Gastroesophageal sphincter (tissue), 4 donors: Measurements from ENCODE around the gene HIRA. TPM values are rescaled to one million over a fixed set of nuclear protein-coding genes. Genes with fewer than 3 reads are reported as not detected.
"Not testable (repeated sequence)": the region's sequence is repeated elsewhere in the genome, so short reads cannot be mapped to it uniquely, and the experiment has no call there.

ENCODE experiments used
- ATAC-seq: fragments of 150-250 bp; one replicate; pipeline ENCODE4 v1.9.1; 2016; ENCODE audit warnings: mild to moderate bottlenecking, moderate library complexity
- H3K27ac ChIP-seq, 4 donors: fragments of 200-600 bp; sonication (generic) in 3 of 4; 1 replicate in 3 of 4; 2 replicates in 1 of 4; pipeline ENCODE4 v1.5.1; 2016 to 2019
- H3K27me3 ChIP-seq: fragments of 200-600 bp; sonication (generic); one replicate; pipeline ENCODE4 v1.5.1; 2019
- H3K36me3 ChIP-seq, 2 donors: fragments of 200-600 bp; sonication (generic); one replicate each; pipeline ENCODE4 v1.5.1; 2019; ENCODE audit warnings: control low read depth in 1 of 2
- H3K4me1 ChIP-seq, 3 donors: fragments of 200-600 bp; sonication (generic); 1 replicate in 2 of 3; 2 replicates in 1 of 3; pipeline ENCODE4 v1.5.1; 2016 to 2019; ENCODE audit warnings: control low read depth in 2 of 3
- H3K4me3 ChIP-seq, 2 donors: fragments of 200-600 bp; sonication (generic); one replicate each; pipeline ENCODE4 v1.5.1; 2019; ENCODE audit warnings: mild to moderate bottlenecking in 1 of 2, moderate library complexity in 1 of 2
- H3K9me3 ChIP-seq, 3 donors: fragments of 200-600 bp; sonication (generic); one replicate each; pipeline ENCODE4 v1.5.1; 2017 to 2019; ENCODE audit warnings: control low read depth in 2 of 3
- EP300 ChIP-seq: sonication (generic); formaldehyde crosslinking; IDR thresholded peaks from one replicate; pipeline ENCODE4 v1.6.1; 2017; ENCODE audit warnings: antibody characterized with exemption, mild to moderate bottlenecking
- POLR2A ChIP-seq, 2 donors: fragments of 450-650 bp; IDR thresholded peaks; one replicate each; pipeline ENCODE4 v1.6.1; 2017; ENCODE audit warnings: antibody characterized with exemption in 2 of 2, mild to moderate bottlenecking in 2 of 2, moderate library complexity in 1 of 2
- POLR2AphosphoS5 ChIP-seq: sonication (generic); formaldehyde crosslinking; IDR thresholded peaks from one replicate; pipeline ENCODE4 v1.6.1; 2017; ENCODE audit warnings: antibody characterized with exemption
- WGBS, 2 donors: methylation state at CpG; one replicate each; pipeline ENCODE4 v1.1.5; 2018; ENCODE audit warnings: low coverage in 1 of 2; 5-methylcytosine and 5-hydroxymethylcytosine counted together
- total RNA-seq, 4 donors: library from RNA; depleted of rRNA; stranded (reverse); fragments of >200 nt; gene quantifications; one replicate each; pipeline ENCODE4 v1.1.0, GENCODE V29; 2016
- TF ChIP-seq, protein P1 (sequence below), 4 experiments: fragments of 200-600 bp in 2 of 4; fragments of 450-650 bp in 2 of 4; sonication (generic) in 1 of 4; IDR thresholded peaks; one replicate each; pipeline ENCODE4 v1.5.1; 2017 to 2019; ENCODE audit warnings: antibody characterized with exemption in 4 of 4, mild to moderate bottlenecking in 2 of 4, moderate library complexity in 2 of 4

Gene HIRA
- total RNA-seq, 4 donors from 2014 or later = 20.5 to 35.6 (median 26.0) TPM

DNA sequence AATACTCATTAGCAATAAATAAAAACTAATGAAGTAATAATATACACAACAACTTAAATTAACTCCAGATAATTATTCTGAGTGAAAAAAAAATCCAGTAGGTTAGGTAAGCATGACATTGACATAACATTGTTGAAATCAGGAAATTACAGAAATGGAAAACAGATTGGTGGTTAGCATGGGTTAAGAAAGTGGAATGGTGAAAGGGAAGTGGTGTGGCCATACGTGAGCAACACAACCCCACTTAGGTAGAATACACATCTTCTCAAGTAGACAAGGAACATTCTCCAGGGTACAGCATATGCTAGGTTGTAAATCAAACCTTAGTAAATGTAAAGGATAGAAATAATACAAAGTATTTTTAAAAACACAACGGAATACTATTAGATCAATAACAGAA is 109.8 kb downstream of the HIRA start:
- no peak overlapping the region for H3K4me3 ChIP-seq
- WGBS, 2 donors = 75 to 77% methylated on average over 2 of the region's 2 CpGs
- no peak for ATAC-seq
- H3K27ac ChIP-seq = no peak overlapping the region
- no peaks in the 10 kb centered on the region for H3K36me3 ChIP-seq
- TF ChIP-seq, protein P1, sequence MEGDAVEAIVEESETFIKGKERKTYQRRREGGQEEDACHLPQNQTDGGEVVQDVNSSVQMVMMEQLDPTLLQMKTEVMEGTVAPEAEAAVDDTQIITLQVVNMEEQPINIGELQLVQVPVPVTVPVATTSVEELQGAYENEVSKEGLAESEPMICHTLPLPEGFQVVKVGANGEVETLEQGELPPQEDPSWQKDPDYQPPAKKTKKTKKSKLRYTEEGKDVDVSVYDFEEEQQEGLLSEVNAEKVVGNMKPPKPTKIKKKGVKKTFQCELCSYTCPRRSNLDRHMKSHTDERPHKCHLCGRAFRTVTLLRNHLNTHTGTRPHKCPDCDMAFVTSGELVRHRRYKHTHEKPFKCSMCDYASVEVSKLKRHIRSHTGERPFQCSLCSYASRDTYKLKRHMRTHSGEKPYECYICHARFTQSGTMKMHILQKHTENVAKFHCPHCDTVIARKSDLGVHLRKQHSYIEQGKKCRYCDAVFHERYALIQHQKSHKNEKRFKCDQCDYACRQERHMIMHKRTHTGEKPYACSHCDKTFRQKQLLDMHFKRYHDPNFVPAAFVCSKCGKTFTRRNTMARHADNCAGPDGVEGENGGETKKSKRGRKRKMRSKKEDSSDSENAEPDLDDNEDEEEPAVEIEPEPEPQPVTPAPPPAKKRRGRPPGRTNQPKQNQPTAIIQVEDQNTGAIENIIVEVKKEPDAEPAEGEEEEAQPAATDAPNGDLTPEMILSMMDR (IDR thresholded peaks at IDR 0.05) = no peak
- no peak for TF ChIP-seq EP300
- H3K4me1 ChIP-seq = no peaks in the 10 kb centered on the region
- peaks cover 0 to 17% (median 0%) of the 10 kb centered on the region in 3 donors for H3K9me3 ChIP-seq
- no peaks in the 10 kb centered on the region for H3K27me3 ChIP-seq

DNA sequence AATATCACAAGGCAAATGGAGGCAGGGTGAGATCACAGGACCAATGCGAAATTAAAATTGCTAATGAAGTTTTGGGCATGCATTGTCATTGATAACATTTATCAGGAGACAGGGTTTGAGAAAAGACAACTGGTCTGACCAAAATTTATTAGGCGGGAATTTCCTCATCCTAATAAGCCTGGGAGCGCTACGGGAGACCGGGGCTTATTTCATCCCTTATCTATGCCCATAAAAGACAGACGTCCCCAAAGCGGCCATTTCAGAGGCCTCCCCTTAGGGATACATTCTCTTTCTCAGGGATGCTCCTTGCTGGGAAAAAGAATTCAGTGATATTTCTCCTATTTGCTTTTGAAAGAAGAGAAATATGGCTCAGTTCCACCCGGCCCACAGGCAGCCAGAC is 111.4 kb downstream of the HIRA start:
- not testable (repeated sequence) for ATAC-seq, H3K4me3 ChIP-seq, H3K27me3 ChIP-seq, H3K4me1 ChIP-seq, H3K36me3 ChIP-seq, H3K27ac ChIP-seq
- H3K9me3 ChIP-seq = peaks cover 0 to 30% (median 0%) of the 10 kb centered on the region in 3 donors
- 84% methylated on average over 4 to 8 of the region's 8 CpGs for WGBS, 2 donors

DNA sequence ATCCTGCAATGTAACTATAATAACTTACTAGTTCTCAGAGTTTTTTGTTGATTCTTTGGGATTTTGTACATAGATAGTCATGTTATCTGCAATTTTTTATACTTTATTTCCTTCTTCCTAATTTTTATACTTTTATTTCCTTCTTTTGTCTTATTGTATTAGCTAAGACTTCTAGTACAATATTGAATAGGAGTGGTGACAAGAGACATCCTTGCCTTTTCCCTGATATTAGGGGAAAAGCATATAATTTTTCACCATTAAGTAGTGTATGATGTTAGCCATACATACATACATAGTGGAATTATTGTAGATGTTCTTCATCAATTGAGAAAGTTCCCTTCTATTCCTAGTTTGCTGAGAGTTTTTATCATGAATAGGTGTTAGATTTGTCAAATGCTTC is 112.3 kb downstream of the HIRA start:
- no peaks in the 10 kb centered on the region for H3K27me3 ChIP-seq
- peaks cover 0 to 31% (median 0%) of the 10 kb centered on the region in 3 donors for H3K9me3 ChIP-seq
- no peak for ATAC-seq
- H3K27ac ChIP-seq = no peak overlapping the region
- no peak for TF ChIP-seq POLR2A (IDR thresholded peaks at IDR 0.05)
- TF ChIP-seq, protein P1 (IDR thresholded peaks at IDR 0.05) = no peak
- TF ChIP-seq EP300 = no peak
- TF ChIP-seq POLR2AphosphoS5 = no peak
- no peak overlapping the region for H3K4me3 ChIP-seq
- no peaks in the 10 kb centered on the region for H3K4me1 ChIP-seq
- no peaks in the 10 kb centered on the region for H3K36me3 ChIP-seq

DNA sequence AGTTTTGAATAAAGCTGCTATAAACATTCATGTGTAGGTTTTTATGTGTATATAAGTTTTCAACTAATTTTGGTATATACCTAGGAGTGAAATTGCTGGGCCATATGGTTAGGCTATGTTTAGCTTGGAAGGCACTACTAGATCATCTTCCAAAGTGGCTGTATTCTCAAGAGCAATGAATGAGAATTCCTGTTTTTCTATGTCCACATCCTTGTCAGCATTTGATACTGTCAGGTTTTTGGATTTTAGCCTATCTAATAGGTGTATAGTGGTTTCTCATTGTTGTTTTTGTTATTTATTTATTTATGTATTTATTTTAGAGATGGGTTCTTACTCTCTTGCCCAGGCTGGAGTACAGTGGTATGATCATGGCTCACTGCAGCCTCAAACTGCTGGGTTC is 113.7 kb downstream of the HIRA start:
- Histone ChIP-seq H3K9me3 (peaks cover 0 to 31% (median 0%) of the 10 kb centered on the region in 3 donors), H3K27me3 (no peaks in the 10 kb centered on the region), H3K4me1 (no peaks in the 10 kb centered on the region), H3K27ac (no peak overlapping the region), H3K36me3 (no peaks in the 10 kb centered on the region), H3K4me3 (no peak overlapping the region)
- no peak for ATAC-seq
- TF ChIP-seq EP300 = no peak
- TF ChIP-seq POLR2A (IDR thresholded peaks at IDR 0.05) = no peak
- TF ChIP-seq, protein P1 (IDR thresholded peaks at IDR 0.05) = no peak
- no peak for TF ChIP-seq POLR2AphosphoS5

DNA sequence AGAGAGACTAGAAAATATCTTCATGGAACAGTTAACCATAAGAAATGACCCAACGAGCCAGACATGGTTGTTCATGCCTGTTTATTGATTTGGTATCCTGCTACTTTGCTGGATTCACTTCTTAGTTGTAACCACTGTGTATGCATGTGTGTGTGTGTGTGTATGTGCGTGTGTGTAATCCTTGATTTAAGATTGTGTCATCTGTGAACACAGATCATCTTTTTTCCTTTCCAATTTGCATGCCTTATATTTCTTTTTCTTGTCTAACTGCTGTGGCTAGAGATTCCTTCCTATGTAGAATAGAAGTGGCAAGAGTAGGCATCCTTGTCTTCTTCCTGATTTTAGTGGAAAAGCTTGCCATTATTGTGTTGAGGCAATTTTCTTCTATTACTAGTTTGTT is 123.7 kb downstream of the HIRA start:
- 71 to 83% methylated on average over 2 of the region's 2 CpGs for WGBS, 2 donors
- H3K27ac ChIP-seq = no peak overlapping the region
- H3K36me3 ChIP-seq = no peaks in the 10 kb centered on the region
- H3K4me1 ChIP-seq = no peaks in the 10 kb centered on the region
- no peaks in the 10 kb centered on the region for H3K9me3 ChIP-seq
- TF ChIP-seq EP300 (no peak), POLR2AphosphoS5 (no peak), POLR2A (IDR thresholded peaks at IDR 0.05) (no peak)
- TF ChIP-seq, protein P1 (IDR thresholded peaks at IDR 0.05) = no peak
- ATAC-seq = no peak
- no peaks in the 10 kb centered on the region for H3K27me3 ChIP-seq
- H3K4me3 ChIP-seq = no peak overlapping the region

DNA sequence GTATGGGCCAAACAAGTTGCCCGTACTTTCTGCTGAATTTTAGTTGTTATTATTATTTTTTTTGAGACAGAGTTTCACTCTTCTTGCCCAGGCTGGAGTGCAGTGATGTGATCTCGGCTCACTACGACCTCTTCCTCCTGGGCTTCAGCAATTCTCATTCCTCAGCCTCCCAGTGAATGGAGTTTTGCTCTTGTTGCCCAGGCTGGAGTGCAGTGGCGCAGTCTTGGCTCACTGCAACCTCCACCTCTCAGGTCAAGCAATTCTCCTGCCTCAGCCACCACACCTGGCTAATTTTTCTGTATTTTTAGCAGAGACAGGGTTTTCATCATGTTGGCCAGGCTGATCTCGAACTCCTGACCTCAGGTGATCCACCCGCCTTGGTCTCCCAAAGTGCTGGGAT is 125.0 kb downstream of the HIRA start:
- not testable (repeated sequence) for H3K4me1 ChIP-seq, H3K36me3 ChIP-seq, H3K27me3 ChIP-seq, ATAC-seq, H3K27ac ChIP-seq, H3K4me3 ChIP-seq, H3K9me3 ChIP-seq
- WGBS, 2 donors = 88 to 91% methylated on average over 4 to 6 of the region's 6 CpGs
